ENCODE measurements around the gene MIA3. TPM values are rescaled to one million over a fixed set of nuclear protein-coding genes. Genes with fewer than 3 reads are reported as not detected.

The MIA3 gene
- total and polyA plus RNA-seq, 2 experiments from 2014 or later = 32.7 to 40.0 TPM

DNA sequence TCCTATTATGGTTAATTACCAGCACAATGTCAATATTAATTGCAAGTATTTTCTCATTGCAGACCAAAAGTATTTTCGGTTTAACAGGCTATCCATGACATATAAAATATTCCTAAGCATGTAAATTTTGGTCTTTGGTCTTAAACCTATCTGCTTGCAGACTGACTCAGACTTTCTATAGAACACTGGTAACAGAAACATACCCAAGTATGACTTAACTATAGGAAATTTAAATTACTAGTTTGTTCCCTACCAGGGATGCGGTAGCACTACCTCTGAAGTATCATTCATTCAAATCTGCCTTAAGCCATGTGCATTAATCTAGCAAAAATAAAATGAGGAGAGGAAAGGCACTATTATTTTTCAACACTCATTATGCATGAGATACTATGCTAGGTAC lies 31.1 kb upstream of the MIA3 start:
- peaks cover 42% of the 10 kb centered on the region for H3K36me3 Mint-ChIP-seq (ENCODE audit: low read depth)
- TF ChIP-seq EZH2phosphoT487 (IDR thresholded peaks at IDR 0.05; ENCODE audit: unreplicated experiment) = no peak
- H3K79me2 ChIP-seq (replicated peaks; ENCODE audit: insufficient read depth) = peaks cover 59% of the 10 kb centered on the region
- peaks cover 18% of the 10 kb centered on the region for H4K20me1 ChIP-seq (replicated peaks; ENCODE audit: insufficient read depth)
- H3K36me3 ChIP-seq (ENCODE audit: insufficient read depth) = peaks cover 30% of the 10 kb centered on the region
- DNase-seq (ENCODE audit: low spot score) (no peak), ATAC-seq (no peak)
- H3K27me3 ChIP-seq (ENCODE audit: insufficient read depth) = no peaks in the 10 kb centered on the region
- H2AFZ ChIP-seq = no peak overlapping the region
- H3K4me3 ChIP-seq = no peak overlapping the region
- no peak overlapping the region for H3K4me3 Mint-ChIP-seq
- H3K27ac ChIP-seq (ENCODE audit: low read depth) = no peak overlapping the region
- peaks cover 9% of the 10 kb centered on the region; the same call in 2 of the 3 replicates for H3K4me1 Mint-ChIP-seq
- H3F3A ChIP-seq (replicated peaks; ENCODE audit: low read depth) = no peaks in the 10 kb centered on the region
- no peaks in the 10 kb centered on the region for H3K9me3 Mint-ChIP-seq
- H3K9me2 ChIP-seq (ENCODE audit: insufficient read depth) = no peaks in the 10 kb centered on the region
- H3K27ac Mint-ChIP-seq = no peak overlapping the region
- peaks cover 12% of the 10 kb centered on the region; the same call in 1 of the 2 replicates for H3K4me1 ChIP-seq (ENCODE audit: insufficient read depth)
- H3K4me2 ChIP-seq = no peak overlapping the region
- peaks cover 6% of the 10 kb centered on the region for H3K27me3 Mint-ChIP-seq (ENCODE audit: insufficient read depth, low read depth, poor library complexity)

GRCh38 chr1:222588135-222588534 lies 29.8 kb upstream of the MIA3 start:
- Histone ChIP-seq H3K27ac (ENCODE audit: low read depth) (no peak overlapping the region), H3F3A (replicated peaks; ENCODE audit: low read depth) (no peaks in the 10 kb centered on the region), H3K79me2 (replicated peaks; ENCODE audit: insufficient read depth) (peaks cover 53% of the 10 kb centered on the region), H3K9me2 (ENCODE audit: insufficient read depth) (no peaks in the 10 kb centered on the region), H2AFZ (no peak overlapping the region), H3K36me3 (ENCODE audit: insufficient read depth) (peaks cover 17% of the 10 kb centered on the region), H3K27me3 (ENCODE audit: insufficient read depth) (no peaks in the 10 kb centered on the region), H3K4me1 (ENCODE audit: insufficient read depth) (peaks cover 12% of the 10 kb centered on the region; the same call in 1 of the 2 replicates), H3K4me3 (peak overlapping the region; percentile 73), H3K4me2 (peak overlapping the region; percentile 86), H4K20me1 (replicated peaks; ENCODE audit: insufficient read depth) (peaks cover 10% of the 10 kb centered on the region; the same call in 1 of the 2 replicates)
- no peak for DNase-seq (ENCODE audit: low spot score)
- Mint-ChIP-seq H3K27me3 (ENCODE audit: insufficient read depth, low read depth, poor library complexity) (peaks cover 6% of the 10 kb centered on the region), H3K9me3 (no peaks in the 10 kb centered on the region), H3K4me1 (peaks cover 9% of the 10 kb centered on the region; the same call in 2 of the 3 replicates), H3K27ac (0 out of 2 replicates have a peak overlapping the region, but pooled peaks have one; percentile 43), H3K36me3 (ENCODE audit: low read depth) (peaks cover 29% of the 10 kb centered on the region), H3K4me3 (peak overlapping the region; percentile 50; the same call in 2 of the 3 replicates)
- ATAC-seq = no peak
- no peak for TF ChIP-seq POLR2AphosphoS5 (IDR thresholded peaks at IDR 0.05; ENCODE audit: low read depth)
- TF ChIP-seq, protein P1, sequence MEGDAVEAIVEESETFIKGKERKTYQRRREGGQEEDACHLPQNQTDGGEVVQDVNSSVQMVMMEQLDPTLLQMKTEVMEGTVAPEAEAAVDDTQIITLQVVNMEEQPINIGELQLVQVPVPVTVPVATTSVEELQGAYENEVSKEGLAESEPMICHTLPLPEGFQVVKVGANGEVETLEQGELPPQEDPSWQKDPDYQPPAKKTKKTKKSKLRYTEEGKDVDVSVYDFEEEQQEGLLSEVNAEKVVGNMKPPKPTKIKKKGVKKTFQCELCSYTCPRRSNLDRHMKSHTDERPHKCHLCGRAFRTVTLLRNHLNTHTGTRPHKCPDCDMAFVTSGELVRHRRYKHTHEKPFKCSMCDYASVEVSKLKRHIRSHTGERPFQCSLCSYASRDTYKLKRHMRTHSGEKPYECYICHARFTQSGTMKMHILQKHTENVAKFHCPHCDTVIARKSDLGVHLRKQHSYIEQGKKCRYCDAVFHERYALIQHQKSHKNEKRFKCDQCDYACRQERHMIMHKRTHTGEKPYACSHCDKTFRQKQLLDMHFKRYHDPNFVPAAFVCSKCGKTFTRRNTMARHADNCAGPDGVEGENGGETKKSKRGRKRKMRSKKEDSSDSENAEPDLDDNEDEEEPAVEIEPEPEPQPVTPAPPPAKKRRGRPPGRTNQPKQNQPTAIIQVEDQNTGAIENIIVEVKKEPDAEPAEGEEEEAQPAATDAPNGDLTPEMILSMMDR (conservative IDR thresholded peaks at IDR 0.05; ENCODE audit: low read depth in 2 of 2) = no peak
- TF ChIP-seq, protein P2, sequence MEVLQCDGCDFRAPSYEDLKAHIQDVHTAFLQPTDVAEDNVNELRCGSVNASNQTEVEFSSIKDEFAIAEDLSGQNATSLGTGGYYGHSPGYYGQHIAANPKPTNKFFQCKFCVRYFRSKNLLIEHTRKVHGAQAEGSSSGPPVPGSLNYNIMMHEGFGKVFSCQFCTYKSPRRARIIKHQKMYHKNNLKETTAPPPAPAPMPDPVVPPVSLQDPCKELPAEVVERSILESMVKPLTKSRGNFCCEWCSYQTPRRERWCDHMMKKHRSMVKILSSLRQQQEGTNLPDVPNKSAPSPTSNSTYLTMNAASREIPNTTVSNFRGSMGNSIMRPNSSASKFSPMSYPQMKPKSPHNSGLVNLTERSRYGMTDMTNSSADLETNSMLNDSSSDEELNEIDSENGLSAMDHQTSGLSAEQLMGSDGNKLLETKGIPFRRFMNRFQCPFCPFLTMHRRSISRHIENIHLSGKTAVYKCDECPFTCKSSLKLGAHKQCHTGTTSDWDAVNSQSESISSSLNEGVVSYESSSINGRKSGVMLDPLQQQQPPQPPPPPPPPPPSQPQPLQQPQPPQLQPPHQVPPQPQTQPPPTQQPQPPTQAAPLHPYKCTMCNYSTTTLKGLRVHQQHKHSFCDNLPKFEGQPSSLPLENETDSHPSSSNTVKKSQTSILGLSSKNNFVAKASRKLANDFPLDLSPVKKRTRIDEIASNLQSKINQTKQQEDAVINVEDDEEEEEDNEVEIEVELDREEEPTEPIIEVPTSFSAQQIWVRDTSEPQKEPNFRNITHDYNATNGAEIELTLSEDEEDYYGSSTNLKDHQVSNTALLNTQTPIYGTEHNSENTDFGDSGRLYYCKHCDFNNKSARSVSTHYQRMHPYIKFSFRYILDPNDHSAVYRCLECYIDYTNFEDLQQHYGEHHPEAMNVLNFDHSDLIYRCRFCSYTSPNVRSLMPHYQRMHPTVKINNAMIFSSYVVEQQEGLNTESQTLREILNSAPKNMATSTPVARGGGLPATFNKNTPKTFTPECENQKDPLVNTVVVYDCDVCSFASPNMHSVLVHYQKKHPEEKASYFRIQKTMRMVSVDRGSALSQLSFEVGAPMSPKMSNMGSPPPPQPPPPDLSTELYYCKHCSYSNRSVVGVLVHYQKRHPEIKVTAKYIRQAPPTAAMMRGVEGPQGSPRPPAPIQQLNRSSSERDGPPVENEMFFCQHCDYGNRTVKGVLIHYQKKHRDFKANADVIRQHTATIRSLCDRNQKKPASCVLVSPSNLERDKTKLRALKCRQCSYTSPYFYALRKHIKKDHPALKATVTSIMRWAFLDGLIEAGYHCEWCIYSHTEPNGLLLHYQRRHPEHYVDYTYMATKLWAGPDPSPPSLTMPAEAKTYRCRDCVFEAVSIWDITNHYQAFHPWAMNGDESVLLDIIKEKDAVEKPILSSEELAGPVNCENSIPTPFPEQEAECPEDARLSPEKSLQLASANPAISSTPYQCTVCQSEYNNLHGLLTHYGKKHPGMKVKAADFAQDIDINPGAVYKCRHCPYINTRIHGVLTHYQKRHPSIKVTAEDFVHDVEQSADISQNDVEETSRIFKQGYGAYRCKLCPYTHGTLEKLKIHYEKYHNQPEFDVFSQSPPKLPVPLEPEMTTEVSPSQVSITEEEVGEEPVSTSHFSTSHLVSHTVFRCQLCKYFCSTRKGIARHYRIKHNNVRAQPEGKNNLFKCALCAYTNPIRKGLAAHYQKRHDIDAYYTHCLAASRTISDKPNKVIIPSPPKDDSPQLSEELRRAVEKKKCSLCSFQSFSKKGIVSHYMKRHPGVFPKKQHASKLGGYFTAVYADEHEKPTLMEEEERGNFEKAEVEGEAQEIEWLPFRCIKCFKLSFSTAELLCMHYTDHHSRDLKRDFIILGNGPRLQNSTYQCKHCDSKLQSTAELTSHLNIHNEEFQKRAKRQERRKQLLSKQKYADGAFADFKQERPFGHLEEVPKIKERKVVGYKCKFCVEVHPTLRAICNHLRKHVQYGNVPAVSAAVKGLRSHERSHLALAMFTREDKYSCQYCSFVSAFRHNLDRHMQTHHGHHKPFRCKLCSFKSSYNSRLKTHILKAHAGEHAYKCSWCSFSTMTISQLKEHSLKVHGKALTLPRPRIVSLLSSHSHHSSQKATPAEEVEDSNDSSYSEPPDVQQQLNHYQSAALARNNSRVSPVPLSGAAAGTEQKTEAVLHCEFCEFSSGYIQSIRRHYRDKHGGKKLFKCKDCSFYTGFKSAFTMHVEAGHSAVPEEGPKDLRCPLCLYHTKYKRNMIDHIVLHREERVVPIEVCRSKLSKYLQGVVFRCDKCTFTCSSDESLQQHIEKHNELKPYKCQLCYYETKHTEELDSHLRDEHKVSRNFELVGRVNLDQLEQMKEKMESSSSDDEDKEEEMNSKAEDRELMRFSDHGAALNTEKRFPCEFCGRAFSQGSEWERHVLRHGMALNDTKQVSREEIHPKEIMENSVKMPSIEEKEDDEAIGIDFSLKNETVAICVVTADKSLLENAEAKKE (CRISPR knock-in tag; IDR thresholded peaks at IDR 0.05) = no peak
- TF ChIP-seq EZH2phosphoT487 (IDR thresholded peaks at IDR 0.05; ENCODE audit: unreplicated experiment) = no peak
